ENCODE results near the gene FBXL14. TPM values are rescaled to one million over a fixed set of nuclear protein-coding genes. Genes with fewer than 3 reads are reported as not detected.

Gene FBXL14
- total and polyA plus RNA-seq, 12 donors: 1.5 to 8.4 (median 6.5) TPM

- ATAC-seq: no peak
- intact Hi-C loops (cut with DNase I): no loop called here
- H3K9me3 ChIP-seq: peaks cover 0 to 4% (median 0%) of the 10 kb centered on the region in 11 donors
- H3K4me3 ChIP-seq: no peak overlapping the region
- WGBS, 2 donors: 88 to 89% methylated on average over 12 of the region's 12 CpGs
- DNase-seq: no peak
- no peaks in the 10 kb centered on the region for H3K27me3 ChIP-seq
- TF ChIP-seq, protein P1, sequence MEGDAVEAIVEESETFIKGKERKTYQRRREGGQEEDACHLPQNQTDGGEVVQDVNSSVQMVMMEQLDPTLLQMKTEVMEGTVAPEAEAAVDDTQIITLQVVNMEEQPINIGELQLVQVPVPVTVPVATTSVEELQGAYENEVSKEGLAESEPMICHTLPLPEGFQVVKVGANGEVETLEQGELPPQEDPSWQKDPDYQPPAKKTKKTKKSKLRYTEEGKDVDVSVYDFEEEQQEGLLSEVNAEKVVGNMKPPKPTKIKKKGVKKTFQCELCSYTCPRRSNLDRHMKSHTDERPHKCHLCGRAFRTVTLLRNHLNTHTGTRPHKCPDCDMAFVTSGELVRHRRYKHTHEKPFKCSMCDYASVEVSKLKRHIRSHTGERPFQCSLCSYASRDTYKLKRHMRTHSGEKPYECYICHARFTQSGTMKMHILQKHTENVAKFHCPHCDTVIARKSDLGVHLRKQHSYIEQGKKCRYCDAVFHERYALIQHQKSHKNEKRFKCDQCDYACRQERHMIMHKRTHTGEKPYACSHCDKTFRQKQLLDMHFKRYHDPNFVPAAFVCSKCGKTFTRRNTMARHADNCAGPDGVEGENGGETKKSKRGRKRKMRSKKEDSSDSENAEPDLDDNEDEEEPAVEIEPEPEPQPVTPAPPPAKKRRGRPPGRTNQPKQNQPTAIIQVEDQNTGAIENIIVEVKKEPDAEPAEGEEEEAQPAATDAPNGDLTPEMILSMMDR (IDR thresholded peaks at IDR 0.05): no peak
- H3K36me3 ChIP-seq: no peaks in the 10 kb centered on the region
- no peak overlapping the region for H3K27ac ChIP-seq
- H3K4me1 ChIP-seq: no peaks in the 10 kb centered on the region
Measured at GRCh38 chr12:1552911-1553491, 41.4 kb downstream of the FBXL14 start.

DNA sequence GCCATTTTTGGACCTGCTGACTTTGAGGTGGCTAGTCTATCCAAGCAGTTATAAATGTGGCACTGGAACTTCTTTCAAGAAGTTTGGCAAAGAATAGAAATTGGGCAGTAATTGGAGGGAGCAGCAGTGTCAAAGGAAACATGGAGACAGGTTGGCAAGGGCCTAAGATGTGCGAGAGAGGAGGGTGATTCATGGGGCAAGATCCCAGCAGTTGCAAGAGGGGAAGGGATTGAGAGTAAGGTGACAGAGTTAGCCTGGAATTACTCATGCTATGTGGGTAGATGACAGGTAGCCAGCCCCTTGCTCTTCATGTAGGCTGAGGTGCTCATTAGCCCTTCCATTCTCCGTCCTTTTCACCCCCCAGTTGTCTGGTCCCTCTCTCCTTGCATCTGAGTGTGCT lies 42.2 kb downstream of the FBXL14 start:
- no peak overlapping the region for H3K27ac ChIP-seq
- DNase-seq (no peak), ATAC-seq (no peak)
- TF ChIP-seq, protein P1 (IDR thresholded peaks at IDR 0.05): no peak
- H3K36me3 ChIP-seq: no peaks in the 10 kb centered on the region
- H3K4me1 ChIP-seq: no peaks in the 10 kb centered on the region
- H3K27me3 ChIP-seq: peaks cover 0 to 2% (median 0%) of the 10 kb centered on the region in 7 donors
- intact Hi-C loops (cut with DNase I): no loop called here
- 93 to 96% methylated on average over 2 of the region's 2 CpGs for WGBS, 2 donors
- H3K9me3 ChIP-seq: peaks cover 0 to 4% (median 0%) of the 10 kb centered on the region in 11 donors
- no peak overlapping the region for H3K4me3 ChIP-seq

DNA sequence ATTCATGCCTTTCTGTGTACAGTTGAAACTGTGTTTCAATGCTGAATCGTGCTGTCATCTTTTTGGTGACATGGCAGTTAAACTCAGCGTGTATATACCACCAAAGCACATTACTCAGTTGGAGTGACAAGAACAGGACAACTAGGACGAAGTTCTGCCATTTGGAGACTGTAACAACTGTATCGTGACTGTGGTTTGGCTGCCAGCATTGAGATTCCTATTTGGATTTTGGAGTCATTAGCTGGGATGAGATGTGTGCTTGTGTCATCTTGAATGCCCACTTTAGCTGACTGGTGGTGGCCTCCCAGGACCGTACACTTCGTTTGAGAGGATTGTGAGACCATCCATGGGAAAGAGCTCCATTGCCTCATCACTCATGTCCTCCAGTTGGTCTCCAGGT lies 42.9 kb downstream of the FBXL14 start:
- no peak for DNase-seq
- 94 to 95% methylated on average over 6 of the region's 6 CpGs for WGBS, 2 donors
- intact Hi-C loops (cut with DNase I): no loop called here
- H3K36me3 ChIP-seq: no peaks in the 10 kb centered on the region
- ATAC-seq: no peak
- peaks cover 0 to 6% (median 0%) of the 10 kb centered on the region in 7 donors for H3K27me3 ChIP-seq
- no peak overlapping the region for H3K27ac ChIP-seq
- H3K4me1 ChIP-seq: no peaks in the 10 kb centered on the region
- TF ChIP-seq, protein P1 (IDR thresholded peaks at IDR 0.05): no peak
- peaks cover 0 to 4% (median 0%) of the 10 kb centered on the region in 11 donors for H3K9me3 ChIP-seq
- H3K4me3 ChIP-seq: no peak overlapping the region

DNA sequence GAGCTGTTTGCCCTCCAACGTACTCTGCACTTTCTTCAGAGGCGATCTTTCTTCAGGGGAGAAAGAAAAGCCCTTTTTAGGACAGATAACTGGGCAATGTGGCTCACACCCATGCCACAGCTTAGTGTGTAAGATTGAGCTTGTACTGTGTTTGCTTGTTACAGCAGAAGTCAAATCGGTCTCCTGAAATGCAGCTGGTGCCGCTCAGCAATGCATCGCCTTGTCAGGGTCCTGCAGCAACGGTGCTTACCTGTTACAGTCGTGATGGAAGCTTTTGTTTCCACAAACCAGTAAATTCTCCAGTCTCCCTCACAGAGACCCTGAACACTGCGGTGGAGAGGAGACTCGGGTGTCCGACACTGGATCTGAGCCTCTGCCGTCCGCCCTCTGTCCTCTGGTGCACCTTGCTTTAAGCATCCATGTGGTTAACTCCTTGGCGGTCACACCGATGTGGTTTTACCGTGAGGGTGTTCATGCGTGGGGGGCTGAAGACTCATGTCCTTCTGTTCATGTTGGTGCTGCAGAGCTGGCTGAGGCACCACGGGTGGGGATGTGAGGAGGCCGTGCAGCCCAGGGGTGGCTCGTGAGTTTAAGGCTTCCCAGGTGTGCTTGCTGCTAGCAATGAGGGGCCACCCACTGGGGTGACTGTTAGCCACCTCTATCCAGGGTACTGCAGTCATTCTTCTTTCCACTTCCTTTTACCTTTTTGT lies 47.3 kb downstream of the FBXL14 start:
- Histone ChIP-seq H3K27ac (no peak overlapping the region), H3K4me1 (peaks cover 0 to 10% (median 0%) of the 10 kb centered on the region in 9 donors), H3K9me3 (peaks cover 0 to 14% (median 0%) of the 10 kb centered on the region in 11 donors), H3K36me3 (no peaks in the 10 kb centered on the region), H3K4me3 (no peak overlapping the region), H3K27me3 (peaks cover 0 to 6% (median 0%) of the 10 kb centered on the region in 7 donors)
- ATAC-seq (no peak), DNase-seq (no peak)
- TF ChIP-seq, protein P1 (IDR thresholded peaks at IDR 0.05): no peak
- 87 to 88% methylated on average over 19 of the region's 19 CpGs for WGBS, 2 donors
- intact Hi-C loops (cut with DNase I): no loop called here

Measured in heart right ventricle (tissue), 16 donors.